Activated T-cell treated with anti-CD3 and anti-CD28 coated beads, Interleukin-2, amount 50 U/mL, for 72 hours (primary cell): ENCODE data around the gene CABP7. TPM values are rescaled to one million over a fixed set of nuclear protein-coding genes. Genes with fewer than 3 reads are reported as not detected.
"Not testable (repeated sequence)": the region's sequence is repeated elsewhere in the genome, so short reads cannot be mapped to it uniquely, and the experiment has no call there.

ENCODE experiments used
- ATAC-seq, 2 donors: fragments of 150-1000 bp; cut with Tn5 transposase; replicated peaks in 1 of 2; 2 replicates each; pipeline ENCODE4 v1.10.0; 2021; ENCODE audit warnings: moderate library complexity in 2 of 2, mild to moderate bottlenecking in 1 of 2
- DNase-seq, 2 donors: peaks; one replicate each; pipeline ENCODE4 v3.0.0; 2021 to 2022; ENCODE audit warnings: mixed read lengths in 1 of 2
- H3K27ac Mint-ChIP-seq: one replicate; pipeline ENCODE4 v1.8.0; 2022; ENCODE audit warnings: mild to moderate bottlenecking, moderate library complexity, mixed read lengths
- H3K27me3 Mint-ChIP-seq: one replicate; pipeline ENCODE4 v1.8.0; 2022; ENCODE audit warnings: low read depth, mixed read lengths
- H3K36me3 Mint-ChIP-seq, 2 donors: one replicate each; pipeline ENCODE4 v1.8.0; 2022; ENCODE audit warnings: mixed read lengths in 2 of 2, mild to moderate bottlenecking in 1 of 2; ENCODE audit not compliant: insufficient read depth in 2 of 2
- H3K4me1 Mint-ChIP-seq: one replicate; pipeline ENCODE4 v1.8.0; 2022; ENCODE audit warnings: low read depth, mixed read lengths
- H3K4me3 Mint-ChIP-seq, 2 donors: one replicate each; pipeline ENCODE4 v1.8.0; 2022; ENCODE audit warnings: mild to moderate bottlenecking in 2 of 2, mixed read lengths in 2 of 2, moderate library complexity in 2 of 2
- H3K9me3 Mint-ChIP-seq, 2 donors: one replicate each; pipeline ENCODE4 v1.8.0; 2022; ENCODE audit warnings: mixed read lengths in 2 of 2
- total RNA-seq, 2 donors: library from RNA; stranded (reverse); gene quantifications; one replicate each; pipeline ENCODE4 v1.2.3, GENCODE V29; 2022

CABP7 gene
- total RNA-seq, 2 donors from 2014 or later = 0.09 to 0.14 TPM

DNA sequence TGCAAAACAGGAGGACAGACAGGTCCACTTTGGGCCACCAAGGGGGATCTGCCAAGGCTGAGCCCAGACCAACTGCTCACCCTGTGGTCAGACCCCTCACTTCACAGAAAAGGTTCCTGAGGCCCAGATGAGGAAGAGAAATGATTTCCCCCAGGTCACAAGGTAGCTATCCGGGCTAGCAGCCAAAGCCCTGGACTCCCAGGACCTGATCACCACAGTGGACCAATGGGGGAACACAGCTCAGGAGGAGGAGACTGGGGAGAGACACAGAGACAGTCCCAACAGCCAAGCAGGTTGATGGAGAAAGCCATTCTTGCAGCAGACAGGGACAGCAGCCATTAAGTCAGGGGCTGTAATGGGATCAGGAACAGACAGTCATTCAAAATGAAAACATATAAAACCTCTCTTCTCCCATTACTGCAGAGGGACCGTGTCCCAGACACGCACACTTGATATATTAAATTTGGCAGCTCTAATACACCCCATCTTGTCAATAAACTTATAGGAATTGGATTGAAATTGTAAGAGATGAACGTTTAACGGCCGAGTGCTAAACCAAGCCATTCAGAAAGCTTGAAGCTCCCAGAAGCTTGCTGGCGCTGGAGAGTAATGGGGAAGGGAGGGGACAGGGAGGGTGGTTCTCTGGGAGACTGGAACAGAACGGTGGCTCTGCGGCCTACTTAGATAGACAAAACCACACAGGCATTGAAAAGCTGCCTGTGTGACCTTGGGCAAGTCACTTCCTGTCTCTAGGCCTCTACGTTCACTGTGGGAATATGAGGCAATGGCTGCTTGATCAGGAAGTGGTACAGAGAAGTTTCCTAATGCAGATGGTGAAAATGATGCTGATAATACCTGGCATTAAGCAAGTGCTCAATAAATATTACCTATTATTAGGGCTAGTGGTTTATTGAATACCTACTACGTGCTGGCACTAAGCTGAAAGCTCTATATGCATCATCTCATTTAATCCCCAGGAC lies 31.0 kb downstream of the CABP7 start:
- Mint-ChIP-seq H3K4me3 (no peak overlapping the region), H3K27ac (peak overlapping the region; percentile 63), H3K36me3 (no peaks in the 10 kb centered on the region), H3K9me3 (no peaks in the 10 kb centered on the region), H3K4me1 (peaks cover 19% of the 10 kb centered on the region), H3K27me3 (no peaks in the 10 kb centered on the region)
- DNase-seq (no peak), ATAC-seq (no peak)

DNA sequence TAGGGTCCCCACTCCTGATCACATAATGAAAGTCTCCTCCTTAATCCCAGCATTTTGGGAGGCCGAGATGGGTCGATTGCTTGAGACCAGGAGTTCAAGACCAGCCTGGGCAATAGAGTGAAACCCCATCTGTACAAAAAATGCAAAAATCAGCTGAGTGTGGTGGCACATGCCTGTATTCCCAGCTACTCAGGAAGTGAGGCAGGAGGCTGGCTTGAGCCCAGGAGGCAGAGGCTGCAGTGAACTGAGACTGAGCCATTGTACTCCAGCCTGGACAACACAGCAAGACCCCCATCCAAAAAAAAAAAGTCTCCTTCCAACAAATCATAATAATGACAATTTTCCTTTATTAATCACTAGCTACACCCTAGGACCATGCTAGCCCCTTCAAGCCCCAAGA lies 31.9 kb downstream of the CABP7 start:
- peaks cover 19% of the 10 kb centered on the region for H3K4me1 Mint-ChIP-seq
- ATAC-seq = no peak
- no peak for DNase-seq
- H3K9me3 Mint-ChIP-seq = no peaks in the 10 kb centered on the region
- no peak overlapping the region for H3K4me3 Mint-ChIP-seq
- no peaks in the 10 kb centered on the region for H3K36me3 Mint-ChIP-seq
- no peaks in the 10 kb centered on the region for H3K27me3 Mint-ChIP-seq
- H3K27ac Mint-ChIP-seq = no peak overlapping the region

DNA sequence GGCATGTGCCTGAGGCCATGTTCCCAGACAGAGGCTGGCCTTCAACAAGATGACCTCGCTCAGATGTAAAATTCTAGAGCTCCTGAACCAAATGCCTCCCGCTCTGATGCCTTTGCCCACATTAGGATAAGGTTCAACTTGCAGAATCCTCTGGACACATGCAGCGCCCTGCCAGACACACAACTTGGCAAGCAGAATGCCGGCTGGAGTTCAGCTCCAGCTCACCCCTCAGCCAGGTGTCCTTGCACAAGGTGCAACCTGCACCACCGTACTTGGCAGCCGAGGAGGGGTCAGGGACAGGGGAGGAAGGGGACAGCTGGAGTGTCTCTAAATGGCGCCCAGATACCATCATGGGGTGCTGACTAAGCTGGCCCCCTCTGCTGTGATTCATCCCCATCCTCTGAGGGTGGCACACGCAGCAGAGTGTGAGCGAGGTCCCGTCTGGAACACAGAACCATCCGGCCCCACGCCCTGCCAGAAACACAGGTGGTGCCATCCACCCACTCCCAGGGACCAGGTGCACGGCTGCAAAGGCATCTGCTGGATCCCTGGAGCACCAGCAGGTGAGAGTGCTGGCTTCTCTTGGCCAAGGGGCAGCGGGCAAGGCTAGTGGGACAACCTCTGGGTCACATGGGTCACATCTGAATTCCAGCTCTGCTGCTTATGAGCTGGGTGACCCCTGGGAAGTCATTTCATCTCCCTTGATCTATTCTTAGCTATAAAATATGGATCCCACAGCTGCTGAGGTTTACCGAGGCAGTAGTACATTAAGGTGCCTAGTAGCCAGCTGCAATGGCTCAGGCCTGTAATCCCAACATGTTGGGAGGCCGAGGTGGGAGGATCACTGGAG lies 34.2 kb downstream of the CABP7 start:
- peaks cover 19% of the 10 kb centered on the region for H3K4me1 Mint-ChIP-seq
- ATAC-seq (no peak), DNase-seq (no peak)
- no peaks in the 10 kb centered on the region for H3K36me3 Mint-ChIP-seq
- no peak overlapping the region for H3K4me3 Mint-ChIP-seq
- H3K27me3 Mint-ChIP-seq = no peaks in the 10 kb centered on the region
- no peak overlapping the region for H3K27ac Mint-ChIP-seq
- H3K9me3 Mint-ChIP-seq = no peaks in the 10 kb centered on the region

- H3K27me3 Mint-ChIP-seq, H3K9me3 Mint-ChIP-seq, H3K36me3 Mint-ChIP-seq, H3K4me3 Mint-ChIP-seq, ATAC-seq, H3K27ac Mint-ChIP-seq, DNase-seq: not testable (repeated sequence)
- H3K4me1 Mint-ChIP-seq = peaks cover 19% of the 10 kb centered on the region
Observed at GRCh38 chr22:29754658-29755395, 35.0 kb downstream of the CABP7 start.

GRCh38 chr22:29755889-29756288 lies 36.1 kb downstream of the CABP7 start:
- H3K36me3 Mint-ChIP-seq = no peaks in the 10 kb centered on the region
- DNase-seq (no peak), ATAC-seq (no peak)
- H3K4me1 Mint-ChIP-seq = peaks cover 9% of the 10 kb centered on the region
- H3K4me3 Mint-ChIP-seq = no peak overlapping the region
- H3K27me3 Mint-ChIP-seq = no peaks in the 10 kb centered on the region
- H3K9me3 Mint-ChIP-seq = no peaks in the 10 kb centered on the region
- no peak overlapping the region for H3K27ac Mint-ChIP-seq

GRCh38 chr22:29756341-29756740 lies 36.5 kb downstream of the CABP7 start:
- no peaks in the 10 kb centered on the region for H3K9me3 Mint-ChIP-seq
- peaks cover 8% of the 10 kb centered on the region for H3K4me1 Mint-ChIP-seq
- H3K36me3 Mint-ChIP-seq = no peaks in the 10 kb centered on the region
- DNase-seq (no peak), ATAC-seq (no peak)
- no peaks in the 10 kb centered on the region for H3K27me3 Mint-ChIP-seq
- H3K27ac Mint-ChIP-seq = no peak overlapping the region
- no peak overlapping the region for H3K4me3 Mint-ChIP-seq

DNA sequence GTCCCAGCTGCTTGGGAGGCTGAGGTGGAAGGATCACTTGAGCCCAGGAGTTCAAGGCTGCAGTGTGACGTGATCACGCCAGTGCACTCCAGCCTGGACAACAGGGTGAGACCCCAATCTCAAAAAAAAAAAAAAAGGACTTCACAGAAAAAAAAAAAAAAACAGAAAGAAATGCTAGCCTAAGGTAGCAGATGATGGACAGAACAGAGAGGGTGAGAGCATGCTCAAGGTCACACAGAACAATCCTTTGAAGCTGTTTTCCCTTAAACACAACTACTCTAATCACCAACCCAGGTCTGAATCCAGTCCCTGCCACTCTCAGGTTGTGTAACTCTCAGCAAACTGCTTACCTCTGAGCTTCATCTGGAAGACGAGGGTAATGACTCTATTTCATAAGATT lies 37.3 kb downstream of the CABP7 start:
- ATAC-seq (no peak), DNase-seq (no peak)
- H3K27me3 Mint-ChIP-seq = no peaks in the 10 kb centered on the region
- H3K36me3 Mint-ChIP-seq = no peaks in the 10 kb centered on the region
- no peak overlapping the region for H3K4me3 Mint-ChIP-seq
- H3K27ac Mint-ChIP-seq = no peak overlapping the region
- H3K9me3 Mint-ChIP-seq = no peaks in the 10 kb centered on the region
- peaks cover 5% of the 10 kb centered on the region for H3K4me1 Mint-ChIP-seq

DNA sequence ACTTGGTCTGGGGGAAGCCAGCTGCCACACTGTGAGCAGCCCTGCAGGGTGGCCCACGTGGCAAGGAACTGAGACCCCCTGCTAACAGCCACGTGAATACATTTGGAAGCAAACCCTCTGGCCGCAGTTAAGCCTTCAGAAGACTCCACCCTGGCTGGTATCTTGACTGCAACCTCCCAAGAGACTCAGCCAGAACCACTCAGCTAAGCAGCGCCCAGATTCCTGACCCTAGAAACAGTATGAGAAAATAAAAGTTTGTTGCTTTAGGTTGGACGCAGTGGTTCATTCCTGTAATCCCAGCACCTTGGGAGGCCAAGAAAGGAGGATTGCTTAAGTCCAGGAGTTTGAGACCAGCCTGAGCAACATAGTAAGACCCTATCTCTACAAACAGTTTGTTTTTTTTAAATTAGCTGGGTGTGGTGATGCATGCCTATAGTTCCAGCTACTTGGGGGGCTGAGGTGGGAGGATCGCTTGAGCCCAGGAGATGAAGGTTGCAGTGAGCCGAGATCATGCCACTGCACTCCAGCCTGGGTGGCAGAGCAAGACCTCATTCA lies 38.3 kb downstream of the CABP7 start:
- Mint-ChIP-seq H3K36me3 (no peaks in the 10 kb centered on the region), H3K4me1 (no peaks in the 10 kb centered on the region), H3K9me3 (no peaks in the 10 kb centered on the region), H3K4me3 (no peak overlapping the region), H3K27ac (no peak overlapping the region), H3K27me3 (no peaks in the 10 kb centered on the region)
- no peak for DNase-seq
- ATAC-seq = no peak

- Mint-ChIP-seq H3K36me3 (no peaks in the 10 kb centered on the region), H3K27me3 (no peaks in the 10 kb centered on the region), H3K27ac (no peak overlapping the region), H3K9me3 (no peaks in the 10 kb centered on the region), H3K4me3 (no peak overlapping the region), H3K4me1 (peaks cover under 1% of the 10 kb centered on the region)
- ATAC-seq (no peak), DNase-seq (no peak)
Observed at GRCh38 chr22:29758959-29759358, 39.2 kb downstream of the CABP7 start.

DNA sequence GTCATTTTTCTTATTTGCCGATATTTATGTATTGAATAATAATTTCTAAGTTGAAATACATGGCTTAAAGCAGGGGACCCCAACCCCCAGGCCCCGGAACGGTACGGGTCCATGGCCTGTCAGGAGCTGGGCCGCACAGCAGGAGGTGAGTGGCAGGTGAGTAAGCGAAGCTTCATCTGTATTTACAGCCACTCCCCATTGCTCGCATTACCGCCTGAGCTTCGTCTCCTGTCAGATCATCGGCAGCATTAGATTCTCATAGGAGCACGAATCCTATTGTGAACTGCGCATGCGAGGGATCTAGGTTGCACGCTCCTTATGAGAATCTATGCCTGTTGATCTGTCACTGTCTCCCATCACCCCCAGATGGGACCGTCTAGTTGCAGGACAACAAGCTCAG lies 42.5 kb downstream of the CABP7 start:
- Mint-ChIP-seq H3K27me3 (no peaks in the 10 kb centered on the region), H3K9me3 (no peaks in the 10 kb centered on the region), H3K4me3 (no peak overlapping the region), H3K4me1 (peaks cover 31% of the 10 kb centered on the region), H3K36me3 (peaks cover 0 to 1% of the 10 kb centered on the region in 2 donors), H3K27ac (no peak overlapping the region)
- no peak for ATAC-seq
- DNase-seq = no peak

- Mint-ChIP-seq H3K4me3 (peak overlapping the region; percentile 99 to 100), H3K4me1 (peaks cover 55% of the 10 kb centered on the region), H3K27ac (peak overlapping the region; percentile 97), H3K36me3 (peaks cover 2 to 12% of the 10 kb centered on the region in 2 donors), H3K27me3 (no peaks in the 10 kb centered on the region), H3K9me3 (no peaks in the 10 kb centered on the region)
- ATAC-seq = peak; percentile 19 to 20
- peak; percentile 28 to 33 for DNase-seq
Observed at GRCh38 chr22:29765905-29766631, 46.3 kb downstream of the CABP7 start.

- DNase-seq (peak; percentile 90 to 92), ATAC-seq (peak; percentile 94 to 95)
- H3K4me3 Mint-ChIP-seq = peak within 1 kb of the TSS; percentile 99 to 100
- peaks cover 2 to 12% of the 10 kb centered on the region in 2 donors for H3K36me3 Mint-ChIP-seq
- no peaks in the 10 kb centered on the region for H3K9me3 Mint-ChIP-seq
- H3K4me1 Mint-ChIP-seq = peaks cover 55% of the 10 kb centered on the region
- peak within 1 kb of the TSS; percentile 97 for H3K27ac Mint-ChIP-seq
- H3K27me3 Mint-ChIP-seq = no peaks in the 10 kb centered on the region
Observed at GRCh38 chr22:29766632-29767170, 46.9 kb downstream of the CABP7 start, which contains the start of gene ZMAT5. Gene ZMAT5, minus strand, starts transcription at chr22:29767007. Its CDS starts 18,463 bp downstream, at chr22:29748544.
